K562 (cell line): Measurements from ENCODE around the gene BIRC6. TPM values are rescaled to one million over a fixed set of nuclear protein-coding genes. Genes with fewer than 3 reads are reported as not detected.
A peak's percentile ranks its signal among the peaks of the same experiment; 100 is the strongest.

Experiments used
- CSDE1 ChIP-seq, 2 experiments: fragments of 450-650 bp; IDR thresholded peaks; 2 replicates each; pipeline ENCODE4 v1.6.1; 2016; ENCODE audit warnings: mild to moderate bottlenecking in 1 of 2
- ETV6 ChIP-seq, 3 experiments: fragments of 150-350 bp in 1 of 3; sonication (generic) in 1 of 3; formaldehyde crosslinking in 1 of 3; IDR thresholded peaks; 2 replicates each; pipeline versions ENCODE4 v1.6.1 to v1.8.0; 2014 to 2022; ENCODE audit warnings: borderline replicate concordance in 2 of 3, low read depth in 2 of 3, antibody characterized with exemption in 1 of 3, low read length in 1 of 3, mild to moderate bottlenecking in 1 of 3, missing genetic modification reagents in 1 of 3
- FIP1L1 ChIP-seq: fragments of 200-400 bp; formaldehyde crosslinking; IDR thresholded peaks from 2 replicates; pipeline ENCODE4 v1.6.1; 2018; ENCODE audit warnings: mild to moderate bottlenecking, low read depth, low read length; ENCODE audit not compliant: poor library complexity, severe bottlenecking
- FOXK1 ChIP-seq: sonication (generic); formaldehyde crosslinking; IDR thresholded peaks from 2 replicates; pipeline ENCODE4 v1.8.0; 2022; ENCODE audit warnings: missing genetic modification reagents, mild to moderate bottlenecking, borderline replicate concordance
- MAFF ChIP-seq: IDR thresholded peaks from 2 replicates; pipeline ENCODE4 v1.6.1; 2012; ENCODE audit warnings: low read length, improper control_type of control experiment
- MAFK ChIP-seq: IDR thresholded peaks from 2 replicates; pipeline ENCODE4 v1.6.1; 2011; ENCODE audit warnings: low read length, improper control_type of control experiment
- NCOA2 ChIP-seq, 2 experiments: fragments of 450-650 bp; IDR thresholded peaks; 2 replicates each; pipeline ENCODE4 v1.6.1; 2018; ENCODE audit warnings: mild to moderate bottlenecking in 2 of 2, moderate library complexity in 1 of 2; ENCODE audit not compliant: partially characterized antibody in 2 of 2
- NCOA6 ChIP-seq: fragments of 450-650 bp; IDR thresholded peaks from 2 replicates; pipeline ENCODE4 v1.6.1; 2017; ENCODE audit warnings: mild to moderate bottlenecking
- TAF9B ChIP-seq: fragments of 450-650 bp; IDR thresholded peaks from 2 replicates; pipeline ENCODE4 v1.6.1; 2018; ENCODE audit warnings: mild to moderate bottlenecking; ENCODE audit not compliant: partially characterized antibody
- ZNF316 ChIP-seq: fragments of 450-650 bp; IDR thresholded peaks from 2 replicates; pipeline ENCODE4 v1.6.1; 2016
- ZNF511 ChIP-seq: sonication (generic); formaldehyde crosslinking; IDR thresholded peaks from 2 replicates; pipeline ENCODE4 v1.8.0; 2022; ENCODE audit warnings: mild to moderate bottlenecking, missing genetic modification reagents
- ZNF518B ChIP-seq: fragments of 250-450 bp; sonication (Bioruptor Pico); IDR thresholded peaks from 2 replicates; pipeline ENCODE4 v1.5.0; 2021; ENCODE audit warnings: mild to moderate bottlenecking, moderate library complexity
- ZNF639 ChIP-seq, 2 experiments: fragments of 200-800 bp in 1 of 2; sonication (Bioruptor generic) in 1 of 2; sonication (generic) in 1 of 2; formaldehyde crosslinking in 1 of 2; IDR thresholded peaks in 1 of 2; conservative IDR thresholded peaks in 1 of 2; 2 replicates each; pipeline versions ENCODE4 v1.5.0 to v1.6.1; 2016 to 2020; ENCODE audit warnings: missing compliant biosample characterization in 1 of 2, missing genetic modification characterization in 1 of 2, missing genetic modification reagents in 1 of 2
- polyA plus RNA-seq, 8 experiments: library from polyadenylated mRNA; depleted of rRNA in 4 of 8; stranded (reverse) in 5 of 8; unstranded in 3 of 8; fragments of >200 nt; fragmentation: Nextera tagmentation in 2 of 8; fragmentation: Illumina TruSeq in 1 of 8; extraction: Ambion mirVana in 2 of 8; extraction: Trizol in 1 of 8; gene quantifications; 2 replicates each; pipeline versions ENCODE4 v1.2.1 to v1.2.3, GENCODE V29; 2011 to 2014; ENCODE audit warnings: inconsistent platforms in 1 of 8, missing spikeins in 1 of 8
- total RNA-seq, 7 experiments: library from RNA; depleted of rRNA in 6 of 7; stranded (reverse); fragments of >200 nt in 6 of 7; fragmentation: Illumina TruSeq in 2 of 7; extraction: Trizol in 2 of 7; gene quantifications; 2 replicates each; pipeline versions ENCODE4 v1.2.1 to v1.2.3, GENCODE V29; 2011 to 2021; ENCODE audit warnings: low replicate concordance in 1 of 7
- TF ChIP-seq, protein P1 (sequence below): sonication (generic); formaldehyde crosslinking; IDR thresholded peaks from 2 replicates; pipeline ENCODE4 v1.8.0; 2023; ENCODE audit warnings: mild to moderate bottlenecking, missing genetic modification reagents
- TF ChIP-seq, protein P2 (sequence below): fragments of 450-650 bp; formaldehyde crosslinking; conservative IDR thresholded peaks from 2 replicates; pipeline ENCODE4 v1.4.0; 2022; ENCODE audit warnings: mild to moderate bottlenecking, missing genetic modification characterization

Gene BIRC6
- total and polyA plus RNA-seq, 9 of the 15 experiments (the other 6 are each of a cell fraction or from before 2014, with no cell fraction given): 18.8 to 110 (median 49.8) TPM

GRCh38 chr2:32455816-32456215 lies 99.0 kb downstream of the BIRC6 start (continued):
- TF ChIP-seq, protein P1, sequence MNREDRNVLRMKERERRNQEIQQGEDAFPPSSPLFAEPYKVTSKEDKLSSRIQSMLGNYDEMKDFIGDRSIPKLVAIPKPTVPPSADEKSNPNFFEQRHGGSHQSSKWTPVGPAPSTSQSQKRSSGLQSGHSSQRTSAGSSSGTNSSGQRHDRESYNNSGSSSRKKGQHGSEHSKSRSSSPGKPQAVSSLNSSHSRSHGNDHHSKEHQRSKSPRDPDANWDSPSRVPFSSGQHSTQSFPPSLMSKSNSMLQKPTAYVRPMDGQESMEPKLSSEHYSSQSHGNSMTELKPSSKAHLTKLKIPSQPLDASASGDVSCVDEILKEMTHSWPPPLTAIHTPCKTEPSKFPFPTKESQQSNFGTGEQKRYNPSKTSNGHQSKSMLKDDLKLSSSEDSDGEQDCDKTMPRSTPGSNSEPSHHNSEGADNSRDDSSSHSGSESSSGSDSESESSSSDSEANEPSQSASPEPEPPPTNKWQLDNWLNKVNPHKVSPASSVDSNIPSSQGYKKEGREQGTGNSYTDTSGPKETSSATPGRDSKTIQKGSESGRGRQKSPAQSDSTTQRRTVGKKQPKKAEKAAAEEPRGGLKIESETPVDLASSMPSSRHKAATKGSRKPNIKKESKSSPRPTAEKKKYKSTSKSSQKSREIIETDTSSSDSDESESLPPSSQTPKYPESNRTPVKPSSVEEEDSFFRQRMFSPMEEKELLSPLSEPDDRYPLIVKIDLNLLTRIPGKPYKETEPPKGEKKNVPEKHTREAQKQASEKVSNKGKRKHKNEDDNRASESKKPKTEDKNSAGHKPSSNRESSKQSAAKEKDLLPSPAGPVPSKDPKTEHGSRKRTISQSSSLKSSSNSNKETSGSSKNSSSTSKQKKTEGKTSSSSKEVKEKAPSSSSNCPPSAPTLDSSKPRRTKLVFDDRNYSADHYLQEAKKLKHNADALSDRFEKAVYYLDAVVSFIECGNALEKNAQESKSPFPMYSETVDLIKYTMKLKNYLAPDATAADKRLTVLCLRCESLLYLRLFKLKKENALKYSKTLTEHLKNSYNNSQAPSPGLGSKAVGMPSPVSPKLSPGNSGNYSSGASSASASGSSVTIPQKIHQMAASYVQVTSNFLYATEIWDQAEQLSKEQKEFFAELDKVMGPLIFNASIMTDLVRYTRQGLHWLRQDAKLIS: no peak
- TF ChIP-seq ZNF639 (CRISPR knock-in tag; conservative IDR thresholded peaks at IDR 0.05 in 1 of 2, IDR thresholded peaks at IDR 0.05 in 1 of 2) (no peak), MAFF (peak; percentile 87), FOXK1 (CRISPR knock-in tag) (no peak), TAF9B (no peak), ZNF511 (no peak), CSDE1 (IDR thresholded peaks at IDR 0.05) (no peak), FIP1L1 (no peak), ZNF518B (CRISPR knock-in tag) (no peak), ETV6 (IDR thresholded peaks at IDR 0.05; ENCODE audit: borderline replicate concordance in 1 of 2, low read depth in 2 of 2, low read length in 1 of 2) (no peak), ETV6 (CRISPR knock-in tag; IDR thresholded peaks at IDR 0.05; ENCODE audit: borderline replicate concordance) (no peak), NCOA2 (IDR thresholded peaks at IDR 0.05; ENCODE audit: partially characterized antibody in 2 of 2) (no peak), MAFK (peak; percentile 91), NCOA6 (no peak), ZNF316 (peak; percentile 87)
- TF ChIP-seq, protein P2, sequence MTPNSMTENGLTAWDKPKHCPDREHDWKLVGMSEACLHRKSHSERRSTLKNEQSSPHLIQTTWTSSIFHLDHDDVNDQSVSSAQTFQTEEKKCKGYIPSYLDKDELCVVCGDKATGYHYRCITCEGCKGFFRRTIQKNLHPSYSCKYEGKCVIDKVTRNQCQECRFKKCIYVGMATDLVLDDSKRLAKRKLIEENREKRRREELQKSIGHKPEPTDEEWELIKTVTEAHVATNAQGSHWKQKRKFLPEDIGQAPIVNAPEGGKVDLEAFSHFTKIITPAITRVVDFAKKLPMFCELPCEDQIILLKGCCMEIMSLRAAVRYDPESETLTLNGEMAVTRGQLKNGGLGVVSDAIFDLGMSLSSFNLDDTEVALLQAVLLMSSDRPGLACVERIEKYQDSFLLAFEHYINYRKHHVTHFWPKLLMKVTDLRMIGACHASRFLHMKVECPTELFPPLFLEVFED: no peak
